GM19351 (cell line): ENCODE measurements around the gene RFX3.

ENCODE experiments used
- ATAC-seq: cut with Tn5 transposase; IDR thresholded peaks from one replicate; pipeline ENCODE4 v1.9.1; 2021; ENCODE audit warnings: mild to moderate bottlenecking, moderate library complexity; ENCODE audit not compliant: unreplicated experiment

RFX3 gene

DNA sequence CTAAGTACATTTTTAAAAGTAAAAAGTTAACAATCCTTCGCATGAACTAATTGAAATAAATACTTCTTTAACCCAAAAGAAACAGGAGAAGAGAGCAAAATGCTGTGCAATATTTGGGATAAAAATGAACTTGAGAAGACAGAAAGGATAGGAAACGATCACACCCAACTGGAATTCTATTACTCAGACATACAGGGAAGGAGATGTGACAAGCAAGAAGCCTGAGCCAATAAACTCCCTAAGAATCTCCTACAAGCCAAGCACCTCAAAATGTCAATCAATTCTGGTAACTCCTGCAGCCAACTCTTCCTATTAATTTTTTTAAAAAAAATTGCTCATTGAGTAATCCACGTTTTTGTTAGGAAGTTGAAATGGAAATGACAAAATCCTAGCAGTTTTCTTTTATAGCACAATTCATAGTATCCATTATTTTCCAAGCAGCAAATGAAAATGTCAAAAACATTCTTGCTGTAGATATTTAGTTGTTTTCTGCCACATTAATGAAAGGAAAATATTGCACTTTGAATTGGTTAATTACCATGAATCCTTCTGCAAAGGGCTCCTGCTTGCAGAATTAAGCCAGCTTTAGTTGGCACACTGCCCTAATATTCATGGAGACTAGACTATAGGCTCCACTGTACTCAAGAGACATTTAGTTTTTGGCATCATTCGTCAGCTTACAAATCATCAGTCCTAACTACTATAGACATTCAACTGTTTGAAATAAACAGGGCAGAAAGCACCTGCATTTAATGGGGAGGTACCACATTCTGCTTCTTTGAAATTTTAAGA is 89.0 kb downstream of the RFX3 start:
- ATAC-seq, result no peak

GRCh38 chr9:3435732-3436131 is 90.1 kb downstream of the RFX3 start:
- ATAC-seq, result no peak

GRCh38 chr9:3434594-3434993 is 91.2 kb downstream of the RFX3 start:
- no peak for ATAC-seq

DNA sequence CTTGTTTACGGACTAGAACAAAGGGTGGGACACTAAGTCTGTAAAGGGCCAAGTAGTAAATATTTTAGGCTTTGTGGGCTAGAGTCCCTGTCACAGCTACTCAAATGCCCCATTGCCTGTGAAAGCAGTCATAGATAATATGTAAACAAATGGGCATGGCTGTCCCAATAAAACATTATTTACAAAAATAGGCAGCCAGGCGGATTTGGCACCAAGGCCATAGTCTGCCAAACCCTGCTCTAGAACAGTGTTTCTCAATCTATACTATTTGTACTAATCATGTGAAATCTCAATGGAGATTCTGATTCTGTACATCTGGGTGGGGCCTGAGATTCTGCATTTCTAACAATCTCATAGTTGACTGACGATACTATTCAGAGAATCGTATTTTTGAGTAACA is 92.0 kb downstream of the RFX3 start:
- ATAC-seq, result no peak

DNA sequence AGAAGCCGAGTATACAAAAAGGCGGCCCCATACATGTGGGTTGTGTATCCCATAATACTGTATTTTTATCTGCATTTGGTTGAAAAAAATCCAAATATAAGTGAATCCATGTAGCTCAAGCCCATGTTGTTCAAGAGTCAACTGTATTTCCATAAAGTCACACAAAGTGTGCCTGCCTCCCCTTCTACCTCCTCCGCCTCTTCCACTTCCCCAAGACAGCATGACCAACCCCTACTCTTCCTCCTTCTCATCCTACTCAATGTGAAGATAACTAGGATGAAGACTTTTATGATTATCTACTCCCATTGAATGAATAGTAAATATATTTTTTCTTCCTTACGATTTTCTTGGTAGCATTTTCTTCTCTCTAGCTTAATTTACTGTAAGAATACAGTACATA is 92.7 kb downstream of the RFX3 start:
- no peak for ATAC-seq

DNA sequence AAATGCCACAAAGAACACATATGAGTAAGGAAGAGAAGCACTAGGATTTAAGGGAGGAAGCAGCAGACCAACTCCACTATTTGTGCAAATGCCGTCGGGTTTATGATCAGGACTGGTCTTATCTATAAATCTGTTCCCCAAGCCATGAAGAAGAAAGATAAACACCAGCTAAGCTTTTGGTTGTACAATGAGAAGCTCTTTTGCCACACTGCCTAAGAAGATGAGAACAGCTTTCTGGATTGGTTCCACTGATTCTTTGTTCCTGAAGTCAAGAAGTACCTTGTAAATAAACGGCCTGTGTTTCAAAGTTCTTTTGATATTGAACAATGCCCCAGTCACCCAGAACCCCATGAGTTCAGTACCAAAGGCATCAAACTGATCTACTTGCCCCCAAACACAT is 93.9 kb downstream of the RFX3 start:
- no peak for ATAC-seq

DNA sequence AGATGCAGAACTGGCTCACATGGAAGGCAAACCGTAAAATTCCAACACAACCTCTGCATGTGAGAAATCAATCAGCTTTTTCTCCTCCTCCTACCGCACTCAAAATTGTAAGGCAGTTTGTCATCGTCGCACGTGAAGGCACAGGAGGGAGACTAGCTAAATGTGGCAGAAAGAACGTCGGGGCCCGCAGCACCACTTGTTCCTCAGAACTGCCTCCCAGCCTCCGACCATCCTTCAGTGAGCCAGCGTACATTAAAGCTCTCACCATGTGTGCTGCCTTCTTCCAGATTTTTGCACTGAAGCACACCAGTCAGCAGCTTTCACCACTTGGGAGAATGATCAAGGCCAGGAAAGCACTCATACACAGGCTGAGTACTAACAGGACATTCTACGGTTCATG is 105.9 kb downstream of the RFX3 start:
- ATAC-seq, result no peak

DNA sequence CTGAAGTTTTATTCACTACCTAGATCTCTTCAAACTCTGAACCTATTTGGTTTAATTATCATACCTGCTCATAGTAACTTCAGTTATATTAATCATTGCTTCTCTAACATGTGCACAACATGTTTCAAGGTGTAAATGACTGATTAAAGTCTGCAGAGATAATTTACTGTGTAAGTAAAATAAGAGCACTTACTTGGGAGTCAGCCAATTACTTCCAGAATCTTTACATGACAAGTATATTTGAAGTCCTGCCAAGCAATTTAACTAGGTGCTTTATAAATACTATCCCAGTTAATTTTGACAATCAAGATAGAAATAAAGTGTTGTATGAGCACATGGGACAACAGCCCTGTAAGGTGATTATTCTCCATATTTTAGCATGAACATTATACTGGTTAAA is 109.9 kb downstream of the RFX3 start:
- ATAC-seq, result no peak

- no peak for ATAC-seq
Measured at GRCh38 chr9:3413984-3414383, 111.8 kb downstream of the RFX3 start.

- ATAC-seq, result no peak
Measured at GRCh38 chr9:3410461-3410860, 115.3 kb downstream of the RFX3 start.

DNA sequence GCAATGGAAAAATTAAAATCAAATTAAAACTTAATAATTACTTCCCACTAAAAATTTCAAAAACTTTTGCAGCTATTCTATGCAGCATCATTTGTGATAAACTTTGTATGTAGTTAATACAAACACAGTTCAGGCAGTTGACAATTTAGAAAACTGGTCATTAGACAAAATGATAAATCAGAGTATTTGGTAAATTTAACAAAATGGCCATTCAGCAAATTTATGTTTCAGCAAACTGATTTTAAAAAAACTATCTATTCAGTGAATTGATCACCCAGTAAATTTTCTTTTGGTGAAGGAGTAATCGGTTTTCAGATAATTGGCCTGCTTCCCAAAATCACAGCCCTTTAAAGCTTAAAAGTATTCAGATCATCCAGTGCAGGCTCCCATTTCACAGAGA is 116.3 kb downstream of the RFX3 start:
- no peak for ATAC-seq

DNA sequence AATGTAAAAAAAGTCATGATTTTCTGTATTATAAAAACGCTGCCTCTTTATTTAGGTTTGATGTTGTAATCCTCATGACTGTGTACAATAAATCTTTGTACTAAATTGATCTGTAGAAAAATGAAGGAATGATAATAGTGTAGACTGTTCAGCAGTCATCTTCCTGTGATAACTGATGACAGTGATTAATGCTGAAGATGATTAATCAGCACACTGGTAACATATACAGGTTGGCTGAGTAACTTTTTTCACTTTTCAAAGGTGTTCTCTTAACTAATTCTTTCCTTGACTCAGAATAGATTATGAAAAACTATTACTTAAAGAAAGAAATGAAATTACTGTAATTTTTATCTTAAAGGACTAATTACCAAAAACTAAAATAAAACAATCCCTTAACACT is 122.5 kb downstream of the RFX3 start:
- ATAC-seq, result no peak

DNA sequence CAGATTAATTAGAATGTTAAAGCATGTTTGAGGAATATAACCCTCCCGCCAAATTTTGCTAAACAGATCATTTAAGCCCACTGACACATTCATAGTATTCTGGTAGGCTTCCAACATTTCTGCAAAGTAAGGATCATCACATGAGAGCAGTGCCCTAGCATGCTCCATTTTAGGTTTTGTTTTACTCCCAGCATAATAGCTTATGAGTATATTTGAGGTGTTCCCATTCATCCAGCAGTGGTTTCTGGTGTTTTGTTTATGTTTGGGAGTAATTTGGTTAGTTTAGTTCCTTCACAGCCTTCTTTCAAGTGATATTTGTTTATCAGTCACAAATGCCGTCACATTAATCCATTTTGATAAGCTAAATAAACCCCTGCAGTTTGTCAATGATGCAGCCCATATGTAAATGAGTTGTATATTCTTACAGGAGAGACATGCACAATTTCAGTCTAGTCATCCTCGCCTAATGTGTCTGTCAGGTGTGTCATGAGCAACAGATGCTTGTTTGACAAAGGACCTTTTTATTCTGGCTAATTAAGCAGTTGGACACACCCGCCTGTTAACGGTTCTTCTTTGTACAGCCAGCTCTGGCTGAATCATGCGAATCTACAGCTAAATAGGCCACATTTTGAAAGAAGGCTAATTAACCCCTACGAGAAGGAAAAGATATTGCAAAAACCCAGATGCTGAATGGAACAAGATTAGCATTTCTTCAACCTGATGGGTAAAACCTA is 124.4 kb downstream of the RFX3 start:
- ATAC-seq, result no peak

- peak; percentile 70 for ATAC-seq
Measured at GRCh38 chr9:3398232-3398648, 127.6 kb downstream of the RFX3 start.

- peak; percentile 44 for ATAC-seq
Measured at GRCh38 chr9:3397766-3398165, 128.0 kb downstream of the RFX3 start.

- ATAC-seq, result no peak
Measured at GRCh38 chr9:3391414-3391813, 134.4 kb downstream of the RFX3 start.

GRCh38 chr9:3386753-3387152 is 139.0 kb downstream of the RFX3 start:
- no peak for ATAC-seq

GRCh38 chr9:3385871-3386270 is 139.9 kb downstream of the RFX3 start:
- ATAC-seq, result peak; percentile 96

GRCh38 chr9:3371842-3372241 is 154.0 kb downstream of the RFX3 start:
- no peak for ATAC-seq

DNA sequence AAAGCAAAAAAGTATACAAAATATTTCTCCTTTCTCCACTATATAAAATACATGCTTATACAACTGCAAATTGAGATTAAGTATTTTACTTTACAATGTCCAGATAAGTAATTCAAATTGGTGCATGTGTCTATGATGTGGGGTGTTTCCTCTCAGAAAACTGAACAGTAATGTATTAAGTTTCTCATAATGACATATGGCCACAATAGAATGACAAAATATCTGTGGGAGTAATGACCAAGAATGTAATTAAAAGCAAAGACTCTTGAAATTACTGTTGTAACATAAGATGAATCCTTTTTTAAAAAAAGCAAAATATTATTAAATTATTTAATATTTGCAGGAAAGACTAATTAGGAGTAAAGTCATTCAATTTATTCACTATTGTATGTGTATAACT is 155.1 kb downstream of the RFX3 start:
- no peak for ATAC-seq

GRCh38 chr9:3367185-3367584 is 158.6 kb downstream of the RFX3 start:
- ATAC-seq, result no peak

- ATAC-seq, result no peak
Measured at GRCh38 chr9:3361689-3362392, 164.0 kb downstream of the RFX3 start.
